Loucy (cell line): ENCODE measurements around the gene DEPDC5.

Source experiments
- EZH2phosphoT487 ChIP-seq: fragments of 200-600 bp; IDR thresholded peaks from 2 replicates; pipeline ENCODE4 v1.6.1; 2018; ENCODE audit warnings: antibody characterized with exemption, mild to moderate bottlenecking, moderate library complexity, borderline replicate concordance
- TF ChIP-seq, protein P1 (sequence below): fragments of 200-600 bp; sonication (generic); conservative IDR thresholded peaks from 2 replicates; pipeline ENCODE4 v1.5.1; 2014; ENCODE audit warnings: mild to moderate bottlenecking, antibody characterized with exemption, low read length

DNA sequence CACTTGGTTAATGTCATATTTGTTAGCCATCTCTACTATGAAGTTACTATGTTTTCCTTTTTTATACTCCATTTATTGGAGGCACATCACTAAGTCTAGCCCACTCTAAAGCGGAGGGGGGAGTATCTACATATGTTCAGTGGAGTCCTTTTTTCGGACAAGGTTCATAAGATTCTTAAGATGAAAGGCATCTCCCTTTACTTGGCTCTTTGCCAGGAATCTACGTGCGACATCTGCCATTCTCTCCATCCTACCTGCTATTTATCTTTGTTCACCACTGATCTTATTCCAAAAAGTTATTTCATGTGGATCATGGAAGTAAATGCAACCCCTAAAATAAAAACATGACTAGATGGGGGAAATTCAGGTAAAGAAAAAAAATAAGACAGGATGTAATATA lies 113.1 kb downstream of the DEPDC5 start:
- TF ChIP-seq, protein P1, sequence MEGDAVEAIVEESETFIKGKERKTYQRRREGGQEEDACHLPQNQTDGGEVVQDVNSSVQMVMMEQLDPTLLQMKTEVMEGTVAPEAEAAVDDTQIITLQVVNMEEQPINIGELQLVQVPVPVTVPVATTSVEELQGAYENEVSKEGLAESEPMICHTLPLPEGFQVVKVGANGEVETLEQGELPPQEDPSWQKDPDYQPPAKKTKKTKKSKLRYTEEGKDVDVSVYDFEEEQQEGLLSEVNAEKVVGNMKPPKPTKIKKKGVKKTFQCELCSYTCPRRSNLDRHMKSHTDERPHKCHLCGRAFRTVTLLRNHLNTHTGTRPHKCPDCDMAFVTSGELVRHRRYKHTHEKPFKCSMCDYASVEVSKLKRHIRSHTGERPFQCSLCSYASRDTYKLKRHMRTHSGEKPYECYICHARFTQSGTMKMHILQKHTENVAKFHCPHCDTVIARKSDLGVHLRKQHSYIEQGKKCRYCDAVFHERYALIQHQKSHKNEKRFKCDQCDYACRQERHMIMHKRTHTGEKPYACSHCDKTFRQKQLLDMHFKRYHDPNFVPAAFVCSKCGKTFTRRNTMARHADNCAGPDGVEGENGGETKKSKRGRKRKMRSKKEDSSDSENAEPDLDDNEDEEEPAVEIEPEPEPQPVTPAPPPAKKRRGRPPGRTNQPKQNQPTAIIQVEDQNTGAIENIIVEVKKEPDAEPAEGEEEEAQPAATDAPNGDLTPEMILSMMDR: no peak
- no peak for TF ChIP-seq EZH2phosphoT487
